ENCODE data around the gene ST7L.
"Not testable (repeated sequence)": the region's sequence is repeated elsewhere in the genome, so short reads cannot be mapped to it uniquely, and the experiment has no call there.

Gene ST7L

GRCh38 chr1:112486063-112486462 is 132.9 kb downstream of the ST7L start:
- not testable (repeated sequence) for DNase-seq

GRCh38 chr1:112478314-112478713 is 140.6 kb downstream of the ST7L start:
- no peak for DNase-seq

GRCh38 chr1:112477550-112477949 is 141.4 kb downstream of the ST7L start:
- no peak for DNase-seq
